Thyroid gland (tissue), 4 donors: ENCODE data around the gene SRD5A3.

Experiments used
- CTCF ChIP-seq, 6 experiments: fragments of 200-600 bp in 3 of 6; fragments of 450-650 bp in 3 of 6; sonication (generic) in 3 of 6; IDR thresholded peaks; one replicate each; pipeline ENCODE4 v1.5.1; 2016 to 2019; ENCODE audit warnings: antibody characterized with exemption in 6 of 6, mild to moderate bottlenecking in 2 of 6, inconsistent platforms in 1 of 6, moderate library complexity in 1 of 6
- POLR2A ChIP-seq, 2 donors: fragments of 450-650 bp; IDR thresholded peaks; one replicate each; pipeline ENCODE4 v1.6.1; 2017; ENCODE audit warnings: antibody characterized with exemption in 2 of 2, mild to moderate bottlenecking in 2 of 2, moderate library complexity in 1 of 2

GRCh38 chr4:55345054-55345453 is 988 bp upstream of the SRD5A3 start:
- no peak for TF ChIP-seq CTCF (IDR thresholded peaks at IDR 0.05)
- TF ChIP-seq POLR2A (IDR thresholded peaks at IDR 0.05): no peak
